GM12892 (cell line): ENCODE results near the gene F2RL2.
A peak's percentile ranks its signal among the peaks of the same experiment; 100 is the strongest.
"Not testable (repeated sequence)": the region's sequence is repeated elsewhere in the genome, so short reads cannot be mapped to it uniquely, and the experiment has no call there.

Source experiments
- DNase-seq: peaks from one replicate; pipeline ENCODE4 v3.0.0; 2011; ENCODE audit not compliant: insufficient read length
- FAIRE-seq: peaks from 2 replicates; lab custom pipeline; 2011; peaks lifted over from hg19 to GRCh38; lab: Jason Lieb, UNC
- POLR2A ChIP-seq: IDR thresholded peaks from 2 replicates; pipeline ENCODE4 v1.6.1; 2011; ENCODE audit warnings: low read depth, low read length, control low read depth
- POLR2AphosphoS5 ChIP-seq: IDR thresholded peaks from 2 replicates; pipeline ENCODE4 v1.6.1; 2011; ENCODE audit warnings: low read depth, low read length, control low read depth
- TAF1 ChIP-seq: IDR thresholded peaks from 2 replicates; pipeline ENCODE4 v1.6.1; 2011; ENCODE audit warnings: low read depth, mild to moderate bottlenecking, control low read depth, low read length, borderline replicate concordance

The F2RL2 gene

GRCh38 chr5:76616206-76616605 lies 7.0 kb downstream of the F2RL2 start:
- no peak for DNase-seq
- TF ChIP-seq TAF1 (no peak), POLR2A (no peak), POLR2AphosphoS5 (no peak)
- no peak for FAIRE-seq

- no peak for DNase-seq
- no peak for TF ChIP-seq POLR2AphosphoS5
- no peak for TF ChIP-seq POLR2A
- no peak for TF ChIP-seq TAF1
- FAIRE-seq, result no peak
These were observed 7.4 kb downstream of the F2RL2 start for GRCh38 chr5:76615759-76616158.

GRCh38 chr5:76612942-76613341 lies 10.3 kb downstream of the F2RL2 start:
- no peak for TF ChIP-seq TAF1
- TF ChIP-seq POLR2AphosphoS5, result no peak
- no peak for TF ChIP-seq POLR2A
- no peak for DNase-seq
- no peak for FAIRE-seq

GRCh38 chr5:76610196-76610595 lies 13.0 kb downstream of the F2RL2 start:
- no peak for TF ChIP-seq POLR2A
- no peak for TF ChIP-seq TAF1
- TF ChIP-seq POLR2AphosphoS5, result no peak
- FAIRE-seq (no peak), DNase-seq (no peak)

GRCh38 chr5:76608833-76609232 lies 14.4 kb downstream of the F2RL2 start:
- TF ChIP-seq TAF1 (no peak), POLR2AphosphoS5 (no peak), POLR2A (no peak)
- peak; percentile 86 for FAIRE-seq
- no peak for DNase-seq

GRCh38 chr5:76607353-76607871 lies 15.8 kb downstream of the F2RL2 start:
- FAIRE-seq, result peak; percentile 87
- TF ChIP-seq TAF1, result no peak
- TF ChIP-seq POLR2A, result no peak
- no peak for TF ChIP-seq POLR2AphosphoS5
- DNase-seq, result no peak

GRCh38 chr5:76606701-76607100 lies 16.5 kb downstream of the F2RL2 start:
- no peak for TF ChIP-seq POLR2AphosphoS5
- TF ChIP-seq TAF1, result no peak
- TF ChIP-seq POLR2A, result no peak
- no peak for DNase-seq
- peak; percentile 93 for FAIRE-seq

GRCh38 chr5:76604838-76605237 lies 18.4 kb downstream of the F2RL2 start:
- peak; percentile 48 for FAIRE-seq
- no peak for DNase-seq
- TF ChIP-seq POLR2AphosphoS5 (no peak), TAF1 (no peak), POLR2A (no peak)

GRCh38 chr5:76603991-76604390 lies 19.2 kb downstream of the F2RL2 start:
- peak; percentile 57 for FAIRE-seq
- not testable (repeated sequence) for DNase-seq

- DNase-seq (no peak), FAIRE-seq (peak; percentile 68)
- TF ChIP-seq TAF1 (no peak), POLR2AphosphoS5 (no peak), POLR2A (no peak)
These were observed 21.0 kb downstream of the F2RL2 start for GRCh38 chr5:76602094-76602726.

GRCh38 chr5:76601470-76601869 lies 21.7 kb downstream of the F2RL2 start:
- TF ChIP-seq TAF1 (no peak), POLR2AphosphoS5 (no peak), POLR2A (no peak)
- DNase-seq, result no peak
- peak; percentile 54 for FAIRE-seq

GRCh38 chr5:76600716-76601115 lies 22.5 kb downstream of the F2RL2 start:
- TF ChIP-seq POLR2AphosphoS5 (no peak), POLR2A (no peak), TAF1 (no peak)
- DNase-seq (no peak), FAIRE-seq (no peak)
